Stimulated activated naive CD4-positive, alpha-beta T cell treated with Interleukin-2 at 50 U/mL for 16 hours (primary cell): ENCODE measurements around the gene POLRMT.
"Not testable (repeated sequence)": the region's sequence is repeated elsewhere in the genome, so short reads cannot be mapped to it uniquely, and the experiment has no call there.

Experiments used
- DNase-seq: peaks from one replicate; lab custom pipeline; 2025; lab: John Stamatoyannopoulos, UW

POLRMT gene

DNA sequence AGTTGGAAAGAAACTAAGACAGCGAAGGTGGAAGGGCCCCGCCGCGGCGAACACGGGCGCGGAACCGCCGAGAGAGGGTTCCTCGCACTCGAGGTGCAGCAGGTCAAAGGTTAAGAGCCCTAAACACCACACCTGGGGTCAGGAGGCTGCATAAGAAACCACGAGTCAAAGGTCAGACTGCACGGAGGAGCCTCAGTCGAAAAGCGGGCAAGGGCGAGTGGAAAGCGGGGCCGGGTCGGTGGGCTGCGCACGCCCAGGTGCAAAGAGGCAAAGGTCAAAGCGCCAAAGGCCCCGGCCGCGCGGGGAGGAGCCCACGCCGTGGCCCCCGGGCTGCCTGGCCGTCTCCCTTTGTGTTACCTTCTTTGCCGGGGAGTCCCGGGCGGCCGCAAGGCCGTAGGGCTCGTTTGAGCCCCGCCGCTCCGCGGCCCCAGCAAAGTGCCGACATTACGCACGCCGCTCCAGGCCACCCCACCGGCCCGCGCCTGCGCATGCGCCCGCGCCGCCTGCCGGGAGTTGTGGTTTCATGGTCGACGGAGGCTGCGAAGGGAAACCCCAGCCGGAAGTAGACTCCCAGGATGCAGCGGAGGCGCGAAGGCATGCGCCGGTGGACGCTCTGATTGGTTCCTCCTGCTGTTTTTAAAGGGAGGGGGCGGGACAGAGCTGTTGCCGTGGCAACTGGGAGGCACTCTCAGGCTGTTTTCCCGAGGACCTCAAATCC lies at the start of gene POLRMT:
Gene POLRMT (minus strand): TSS at position 470 of the 718 bp plus-strand sequence. CDS start 25 bp downstream, at position 445.
- DNase-seq: peak; percentile 97

DNA sequence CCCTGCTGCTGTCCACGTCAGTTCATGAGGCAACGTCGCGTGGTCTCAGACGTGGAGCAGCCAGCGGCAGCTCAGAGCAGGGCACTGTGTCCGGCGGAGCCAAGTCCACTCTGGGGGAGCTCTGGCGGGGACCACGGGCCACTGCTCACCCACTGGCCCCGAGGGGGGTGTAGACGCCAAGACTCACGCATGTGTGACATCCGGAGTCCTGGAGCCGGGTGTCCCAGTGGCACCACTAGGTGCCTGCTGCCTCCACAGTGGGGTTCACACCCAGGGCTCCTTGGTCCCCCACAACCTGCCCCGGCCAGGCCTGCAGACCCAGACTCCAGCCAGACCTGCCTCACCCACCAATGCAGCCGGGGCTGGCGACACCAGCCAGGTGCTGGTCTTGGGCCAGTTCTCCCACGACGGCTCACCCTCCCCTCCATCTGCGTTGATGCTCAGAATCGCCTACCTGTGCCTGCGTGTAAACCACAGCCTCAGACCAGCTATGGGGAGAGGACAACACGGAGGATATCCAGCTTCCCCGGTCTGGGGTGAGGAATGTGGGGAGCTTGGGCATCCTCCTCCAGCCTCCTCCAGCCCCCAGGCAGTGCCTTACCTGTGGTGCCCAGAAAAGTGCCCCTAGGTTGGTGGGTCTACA lies 49.5 kb upstream of the POLRMT start:
- DNase-seq: no peak

DNA sequence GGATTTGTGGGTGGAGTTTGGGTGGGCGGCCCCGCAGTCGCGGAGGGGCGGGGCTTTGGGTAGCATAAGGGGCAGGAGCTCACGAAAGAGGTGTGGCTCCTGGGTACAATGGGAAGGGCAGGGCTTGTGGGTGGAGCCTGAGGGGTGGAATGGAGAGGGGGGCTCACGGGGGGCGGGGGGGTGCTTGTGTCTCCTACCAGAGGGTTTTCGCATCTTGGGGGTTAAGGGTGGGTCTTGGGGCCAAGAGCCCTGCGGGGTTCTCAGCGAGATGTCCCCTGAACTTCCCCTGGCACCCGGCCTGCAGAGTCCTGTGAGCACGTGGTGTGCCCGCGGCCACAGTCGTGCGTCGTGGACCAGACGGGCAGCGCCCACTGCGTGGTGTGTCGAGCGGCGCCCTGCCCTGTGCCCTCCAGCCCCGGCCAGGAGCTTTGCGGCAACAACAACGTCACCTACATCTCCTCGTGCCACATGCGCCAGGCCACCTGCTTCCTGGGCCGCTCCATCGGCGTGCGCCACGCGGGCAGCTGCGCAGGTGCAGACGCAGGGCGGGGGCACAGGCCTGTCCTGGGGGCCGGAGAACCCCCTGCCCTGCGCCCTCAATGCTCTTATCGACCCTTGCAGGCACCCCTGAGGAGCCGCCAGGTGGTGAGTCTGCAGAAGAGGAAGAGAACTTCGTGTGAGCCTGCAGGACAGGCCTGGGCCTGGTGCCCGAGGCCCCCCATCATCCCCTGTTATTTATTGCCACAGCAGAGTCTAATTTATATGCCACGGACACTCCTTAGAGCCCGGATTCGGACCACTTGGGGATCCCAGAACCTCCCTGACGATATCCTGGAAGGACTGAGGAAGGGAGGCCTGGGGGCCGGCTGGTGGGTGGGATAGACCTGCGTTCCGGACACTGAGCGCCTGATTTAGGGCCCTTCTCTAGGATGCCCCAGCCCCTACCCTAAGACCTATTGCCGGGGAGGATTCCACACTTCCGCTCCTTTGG lies 48.0 kb upstream of the POLRMT start:
- DNase-seq: no peak

DNA sequence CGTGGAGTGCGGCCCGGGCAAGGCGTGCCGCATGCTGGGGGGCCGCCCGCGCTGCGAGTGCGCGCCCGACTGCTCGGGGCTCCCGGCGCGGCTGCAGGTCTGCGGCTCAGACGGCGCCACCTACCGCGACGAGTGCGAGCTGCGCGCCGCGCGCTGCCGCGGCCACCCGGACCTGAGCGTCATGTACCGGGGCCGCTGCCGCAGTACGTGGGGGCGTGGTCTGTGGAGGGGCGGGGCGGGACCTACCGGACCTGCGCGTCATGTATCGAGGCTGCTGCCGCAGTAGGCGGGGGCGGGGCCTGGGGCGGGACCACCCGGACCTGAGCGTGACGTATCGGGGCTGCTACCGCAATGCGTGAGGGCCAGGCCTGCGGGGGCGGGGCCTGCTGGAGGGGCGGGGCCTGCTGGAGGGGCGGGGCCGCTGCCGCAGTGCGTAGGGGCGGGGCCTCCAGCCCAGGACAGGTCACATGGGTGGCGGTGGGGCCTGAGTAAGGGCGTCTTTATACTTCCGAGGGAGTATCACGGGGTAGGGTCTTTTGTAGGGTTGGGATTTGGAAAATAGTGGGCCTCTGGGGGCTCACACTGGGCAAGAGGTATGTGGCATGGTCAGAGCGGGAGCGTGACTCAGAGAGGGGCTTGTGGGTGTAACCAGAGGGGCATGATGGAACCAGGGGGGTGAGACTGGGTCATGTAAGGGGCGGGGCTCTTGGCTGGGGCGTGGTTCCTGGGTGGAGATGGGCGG lies 47.1 kb upstream of the POLRMT start:
- DNase-seq: peak; percentile 99

DNA sequence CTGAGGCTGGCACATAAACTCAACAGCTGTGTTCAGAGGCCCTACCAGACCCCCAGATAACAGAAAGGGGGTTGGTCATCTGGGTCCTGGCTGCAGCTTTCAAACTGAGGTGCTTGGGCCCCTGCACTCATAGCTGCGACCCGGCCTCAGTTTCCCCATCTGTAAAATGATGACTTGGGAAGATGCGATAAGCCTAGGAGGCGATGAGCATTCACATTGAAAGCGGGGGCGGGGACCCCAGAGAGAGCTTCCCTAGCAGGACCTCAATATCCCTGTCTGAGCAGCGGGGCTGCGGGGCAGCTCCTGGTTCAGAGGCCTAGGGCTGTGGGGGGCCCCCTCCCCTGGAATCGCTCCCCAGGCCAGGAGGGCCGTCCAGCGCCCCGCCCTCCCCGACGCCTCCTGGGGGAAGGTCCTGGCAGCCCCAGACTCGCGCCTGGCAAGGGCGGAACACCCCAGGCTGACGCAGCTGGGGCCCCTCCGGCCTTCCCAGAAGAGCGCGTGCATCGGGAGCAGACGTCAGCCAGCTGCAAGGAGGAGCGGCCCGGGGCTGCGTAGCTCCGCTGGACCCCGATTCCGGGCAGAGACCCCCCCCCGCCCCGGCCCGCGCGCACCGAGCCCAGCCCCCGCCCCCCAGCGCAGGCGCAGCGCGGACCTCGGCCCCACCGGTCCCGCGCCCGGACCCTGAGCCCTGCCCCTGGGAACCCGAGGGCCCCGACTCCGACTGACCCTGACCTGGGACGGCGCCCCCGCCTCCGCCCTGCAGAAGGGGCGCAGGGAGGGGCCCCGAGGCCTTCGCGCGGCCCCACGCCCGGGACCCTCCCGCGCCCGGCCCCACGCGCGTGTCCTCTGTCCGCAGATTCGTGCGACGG lies 46.3 kb upstream of the POLRMT start:
- DNase-seq: no peak

DNA sequence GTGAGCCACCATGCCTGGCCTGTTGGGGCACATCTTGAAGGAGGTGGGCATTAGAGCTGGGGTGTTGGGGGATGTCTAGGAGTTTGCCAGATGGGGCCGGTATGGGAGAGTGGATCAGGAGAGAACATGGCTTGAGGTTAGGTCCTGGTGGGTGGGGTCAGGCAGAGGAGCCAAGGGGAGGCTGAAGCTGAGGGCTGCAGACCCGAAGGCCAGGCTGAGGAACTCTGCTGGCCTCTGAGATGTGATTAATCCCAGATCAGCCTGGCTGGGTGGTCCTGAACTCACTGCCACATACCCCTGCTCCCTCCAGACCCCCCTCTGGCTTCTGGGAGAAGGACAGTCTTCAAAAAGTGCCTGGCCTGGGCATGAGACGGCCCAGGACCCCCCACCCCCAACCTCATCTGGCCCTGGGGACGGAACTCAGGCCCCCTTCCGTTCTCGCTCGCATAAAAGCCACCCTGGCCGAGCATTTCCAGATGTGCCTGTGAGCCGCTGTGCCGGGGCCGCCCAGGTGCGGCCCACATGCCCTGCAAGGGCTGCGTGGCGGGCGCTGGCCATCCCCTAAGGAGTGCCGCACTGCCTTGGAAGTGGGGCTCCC lies 45.6 kb upstream of the POLRMT start:
- DNase-seq: no peak

DNA sequence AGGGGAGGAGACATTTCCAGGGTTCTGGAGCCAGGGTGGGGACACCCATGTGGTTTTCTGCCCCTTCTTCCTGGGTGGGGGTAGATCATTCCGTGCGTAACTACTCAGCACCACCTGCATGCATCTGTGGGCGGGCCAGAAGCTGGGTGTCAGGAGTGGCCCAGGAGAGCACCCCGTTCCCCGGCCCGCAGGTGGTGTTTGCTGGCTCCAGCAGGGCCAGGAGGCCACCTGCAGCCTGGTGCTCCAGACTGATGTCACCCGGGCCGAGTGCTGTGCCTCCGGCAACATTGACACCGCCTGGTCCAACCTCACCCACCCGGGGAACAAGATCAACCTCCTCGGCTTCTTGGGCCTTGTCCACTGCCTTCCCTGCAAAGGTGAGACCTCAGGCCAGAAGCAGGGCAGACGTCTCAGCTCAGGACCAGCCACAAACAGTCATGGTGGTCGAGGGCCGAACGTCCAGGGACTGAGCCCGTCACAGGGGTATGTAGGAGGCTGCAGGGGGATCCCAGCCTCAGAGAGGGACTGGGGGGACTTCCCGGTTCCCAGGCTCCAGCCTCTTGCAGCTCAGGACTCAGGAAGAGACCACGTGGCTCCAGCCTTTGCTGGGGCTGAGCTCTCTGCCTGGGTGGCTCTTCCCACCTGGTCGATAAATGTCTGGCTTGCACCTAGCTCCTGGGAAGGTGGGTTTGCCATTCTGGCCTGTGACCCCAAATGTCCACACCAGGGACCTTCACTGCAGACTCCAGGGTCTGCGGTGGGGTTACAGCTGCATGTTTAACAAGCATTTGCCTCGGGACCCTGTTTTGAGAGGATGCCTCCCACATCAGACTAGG lies 44.5 kb upstream of the POLRMT start:
- DNase-seq: no peak

DNA sequence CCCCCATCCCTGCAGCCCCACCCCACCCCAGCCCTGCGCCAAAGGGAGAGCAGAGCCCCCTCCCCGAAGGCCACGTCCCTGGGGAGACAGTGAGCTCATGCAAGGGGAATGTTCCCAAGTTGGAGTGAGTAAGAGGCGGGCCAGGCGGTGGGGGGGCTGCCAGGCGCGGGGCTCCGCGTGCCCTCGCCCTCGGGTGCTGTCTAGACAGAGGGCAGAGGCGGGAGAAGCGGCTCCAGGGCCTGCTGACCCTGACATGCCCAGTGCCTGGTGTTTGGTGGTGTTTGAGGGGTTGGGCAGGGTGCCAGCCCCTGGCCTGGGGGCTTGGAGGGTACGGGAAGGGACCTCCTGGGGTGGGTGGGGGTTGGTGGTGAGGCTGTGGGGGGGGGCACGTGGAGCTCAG lies 43.9 kb upstream of the POLRMT start:
- DNase-seq: no peak

DNA sequence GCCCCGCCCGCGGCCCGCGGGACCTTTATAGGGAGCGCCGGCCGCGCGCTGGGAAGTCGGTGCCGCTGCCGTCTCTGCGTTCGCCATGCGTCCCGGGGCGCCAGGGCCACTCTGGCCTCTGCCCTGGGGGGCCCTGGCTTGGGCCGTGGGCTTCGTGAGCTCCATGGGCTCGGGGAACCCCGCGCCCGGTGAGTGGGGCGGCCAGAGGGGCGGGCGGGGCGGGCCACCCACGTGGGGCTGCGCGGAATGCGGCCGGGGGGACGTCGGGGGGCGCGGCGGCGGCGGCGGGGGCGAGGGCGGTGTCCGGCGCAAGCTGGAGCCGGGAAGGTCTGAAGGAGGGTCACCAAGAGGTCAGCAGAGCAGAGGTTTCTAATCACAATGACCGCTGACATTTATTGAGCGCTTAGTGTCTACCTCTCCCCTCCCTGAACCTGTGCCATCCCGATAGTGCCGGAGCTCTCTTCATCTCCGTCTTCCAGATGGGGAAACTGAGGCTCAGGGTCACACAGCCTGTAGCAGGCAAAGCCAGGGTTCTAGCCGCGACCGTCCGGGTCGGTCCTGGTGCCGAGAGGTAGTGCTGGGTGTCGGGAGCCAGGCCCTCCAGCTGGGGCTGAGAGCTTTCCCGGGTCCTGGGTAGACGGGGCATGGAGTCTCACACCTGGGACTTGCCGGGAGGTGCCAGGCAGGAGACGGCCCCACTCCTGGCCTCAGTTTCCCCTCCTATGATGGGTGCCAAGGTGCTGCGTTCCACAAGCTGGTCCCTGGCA lies 43.2 kb upstream of the POLRMT start, which contains the start of gene FSTL3:
Gene FSTL3 (plus strand): TSS at position 54 of the 767 bp plus-strand sequence. CDS start 32 bp downstream, at position 86.
- no peak for DNase-seq

DNA sequence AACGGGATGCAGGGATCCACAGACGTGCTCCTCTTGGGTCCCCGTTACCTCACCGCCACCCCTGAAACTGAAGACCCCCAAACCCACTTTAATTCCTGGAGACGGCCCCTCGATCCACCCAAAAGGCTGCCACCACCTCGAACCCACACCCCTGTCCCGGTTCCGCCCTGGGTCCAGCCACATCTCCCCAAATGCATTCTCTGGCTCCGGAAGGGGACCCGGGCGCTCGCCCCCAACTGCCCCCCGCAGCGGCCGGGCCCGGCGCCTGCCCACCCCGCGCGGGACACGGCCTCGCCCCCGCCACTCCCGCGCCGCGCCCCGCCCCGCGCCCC lies 42.6 kb upstream of the POLRMT start:
- no peak for DNase-seq

DNA sequence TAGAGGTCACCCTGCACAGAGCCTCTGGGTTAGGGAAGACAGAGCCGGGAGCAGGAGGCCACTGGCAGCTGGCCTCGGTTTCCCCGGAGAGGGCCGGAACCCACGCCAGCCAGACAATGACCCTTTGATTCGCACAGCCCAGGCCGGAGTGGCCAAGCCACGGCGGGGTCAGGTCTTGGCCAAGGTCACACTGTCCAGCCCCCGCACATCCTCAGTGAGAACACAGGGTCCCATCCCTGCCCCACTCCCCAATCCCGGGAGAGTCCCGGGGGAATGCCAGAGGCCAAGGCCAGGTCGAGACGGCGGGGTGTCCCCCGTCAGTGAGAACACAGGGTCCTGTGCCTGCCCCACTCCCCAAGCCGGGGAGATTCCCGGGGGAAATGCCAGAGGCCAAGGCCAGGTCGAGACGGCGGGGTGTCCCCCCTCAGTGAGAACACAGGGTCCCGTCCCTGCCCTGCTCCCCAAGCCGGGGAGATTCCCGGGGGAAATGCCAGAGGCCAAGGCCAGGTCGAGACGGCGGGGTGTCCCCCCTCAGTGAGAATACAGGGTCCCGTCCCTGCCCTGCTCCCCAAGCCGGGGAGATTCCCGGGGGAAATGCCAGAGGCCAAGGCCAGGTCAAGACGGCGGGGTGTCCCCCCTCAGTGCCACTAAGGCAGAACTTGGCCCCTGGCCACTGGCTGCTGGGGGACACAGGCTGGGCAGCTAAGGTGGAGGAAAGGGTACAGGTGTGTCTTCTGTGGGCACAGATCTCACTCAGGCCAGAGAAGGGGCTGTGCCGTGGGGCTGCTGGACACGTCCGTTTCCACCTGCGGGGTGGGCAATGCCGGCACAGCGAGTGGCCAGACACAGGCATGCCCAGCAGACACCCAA lies 41.2 kb upstream of the POLRMT start:
- DNase-seq: no peak

DNA sequence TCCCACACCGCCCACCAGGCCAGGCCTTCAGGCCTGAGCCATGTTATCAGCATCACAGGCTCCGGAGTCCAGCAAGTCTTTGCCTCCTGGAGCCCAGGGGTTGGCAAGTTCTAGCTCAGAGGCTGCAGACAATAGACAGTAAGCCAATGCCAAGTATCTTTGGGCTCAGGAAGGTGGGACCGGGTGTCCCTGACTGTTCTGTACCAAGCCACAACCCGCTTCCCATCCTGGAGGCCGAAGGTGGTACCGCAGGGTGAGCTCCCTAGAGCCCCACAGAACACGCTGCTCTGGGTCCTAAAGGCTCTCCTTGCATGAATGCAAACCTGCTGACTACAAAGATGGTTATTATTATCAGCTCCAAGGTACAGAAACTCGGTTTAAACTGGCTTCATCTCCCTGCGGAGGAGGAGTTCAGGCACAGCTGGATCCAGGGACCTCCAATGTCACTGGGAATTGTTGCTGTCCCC lies 37.3 kb upstream of the POLRMT start:
- DNase-seq: no peak

DNA sequence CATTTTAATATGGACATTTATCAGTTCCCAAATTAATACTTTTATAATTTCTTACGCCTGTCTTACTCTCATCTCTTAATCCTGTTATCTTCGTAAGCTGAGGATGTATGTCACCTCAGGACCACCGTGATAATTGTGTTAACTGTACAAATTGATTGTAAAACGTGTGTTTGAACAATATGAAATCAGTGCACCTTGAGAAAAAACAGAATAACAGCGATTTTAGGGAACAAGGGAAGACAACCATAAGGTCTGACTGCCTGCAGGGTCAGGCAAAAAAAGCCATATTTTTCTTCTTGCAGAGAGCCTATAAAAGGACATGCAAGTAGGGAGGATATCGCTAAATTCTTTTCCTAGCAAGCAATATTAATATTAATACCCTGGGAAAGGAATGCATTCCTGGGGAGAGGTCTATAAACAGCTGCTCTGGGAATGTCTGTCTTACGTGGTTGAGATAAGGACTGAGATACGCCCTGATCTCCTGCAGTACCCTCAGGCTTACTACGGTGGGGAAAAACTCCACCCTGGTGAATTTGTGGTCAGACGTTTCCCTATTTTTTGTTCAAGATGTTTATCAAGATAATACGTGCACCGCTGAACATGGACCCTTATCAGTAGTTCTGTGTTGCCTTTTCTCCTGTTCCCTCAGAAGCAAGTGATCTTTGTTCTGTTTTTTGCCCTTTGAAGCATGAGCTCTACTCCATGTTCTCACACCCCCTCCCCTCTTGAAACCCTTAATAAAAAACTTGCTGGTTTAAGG lies 35.5 kb upstream of the POLRMT start:
- DNase-seq: not testable (repeated sequence)

DNA sequence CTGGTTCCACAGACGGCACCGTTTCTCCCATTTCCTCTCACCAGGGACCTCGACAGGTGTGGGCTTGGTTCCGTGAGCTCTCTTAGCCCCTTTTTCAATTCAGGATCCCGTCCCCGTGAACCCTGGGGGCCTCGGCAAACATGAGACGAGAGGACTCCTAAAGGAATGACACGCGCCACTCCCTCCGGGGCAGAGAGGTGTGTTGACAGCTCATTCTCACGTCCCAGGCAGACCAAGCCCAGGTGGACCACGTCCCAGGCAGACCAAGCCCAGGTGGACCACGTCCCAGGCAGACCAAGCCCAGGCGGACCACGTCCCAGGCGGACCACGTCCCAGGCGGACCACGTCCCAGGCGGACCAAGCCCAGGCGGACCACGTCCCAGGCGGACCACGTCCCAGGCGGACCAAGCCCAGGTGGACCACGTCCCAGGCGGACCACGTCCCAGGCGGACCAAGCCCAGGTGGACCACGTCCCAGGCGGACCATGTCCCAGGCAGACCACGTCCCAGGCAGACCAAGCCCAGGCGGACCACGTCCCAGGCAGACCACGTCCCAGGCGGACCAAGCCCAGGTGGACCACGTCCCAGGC lies 33.7 kb upstream of the POLRMT start:
- not testable (repeated sequence) for DNase-seq

DNA sequence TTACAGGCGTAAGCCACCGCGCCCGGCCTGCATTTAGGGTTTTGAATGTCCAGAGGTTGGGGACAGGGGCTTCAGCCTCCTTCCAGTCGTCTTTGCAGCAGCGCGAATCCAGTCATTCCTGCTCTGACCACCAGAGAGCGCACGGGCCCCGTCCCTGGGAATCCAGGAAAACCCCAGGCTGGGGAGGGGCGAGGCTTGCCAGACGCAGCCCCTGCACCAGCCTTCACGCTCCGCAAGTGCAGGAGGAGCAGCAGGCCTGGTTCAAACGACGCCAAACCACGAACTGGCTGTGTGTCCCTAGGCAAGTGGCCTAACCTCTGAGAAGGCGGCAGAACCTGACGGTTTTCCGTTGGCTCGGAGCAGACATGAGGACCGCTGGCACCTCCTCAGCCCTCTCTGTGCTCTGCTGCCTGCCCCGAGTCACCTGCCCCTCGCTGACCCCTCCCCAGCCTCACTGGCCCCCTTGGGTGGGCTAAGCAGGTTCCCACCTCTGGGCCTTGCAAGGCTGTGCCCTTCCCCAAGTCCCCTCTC lies 31.6 kb upstream of the POLRMT start:
- DNase-seq: peak; percentile 72

DNA sequence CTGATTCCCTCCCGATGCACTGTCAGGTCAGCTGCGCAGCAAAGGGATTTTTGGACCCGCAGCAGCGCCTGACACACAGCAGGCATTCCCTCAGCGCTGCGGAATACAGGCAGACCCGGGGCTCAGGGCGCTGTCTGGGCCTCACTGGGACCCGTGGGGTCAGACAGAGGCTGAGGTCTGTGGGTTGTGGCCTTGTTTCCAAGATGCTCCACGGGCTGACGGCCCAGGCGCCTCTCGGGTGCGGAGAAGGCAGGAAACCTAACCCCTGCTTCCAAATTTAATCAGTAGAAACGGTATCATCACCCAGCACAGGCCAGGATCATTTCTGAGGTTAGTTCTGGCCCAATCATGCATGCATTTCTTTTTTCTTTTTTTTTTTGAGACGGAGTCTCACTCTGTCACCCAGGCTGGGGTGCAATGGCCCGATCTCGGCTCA lies 30.4 kb upstream of the POLRMT start:
- no peak for DNase-seq
